GM18520 (cell line): Measurements from ENCODE around the gene ENGASE.

Experiments
- ATAC-seq: cut with Tn5 transposase; IDR thresholded peaks from one replicate; pipeline ENCODE4 v1.9.1; 2021; ENCODE audit not compliant: unreplicated experiment

Gene ENGASE

DNA sequence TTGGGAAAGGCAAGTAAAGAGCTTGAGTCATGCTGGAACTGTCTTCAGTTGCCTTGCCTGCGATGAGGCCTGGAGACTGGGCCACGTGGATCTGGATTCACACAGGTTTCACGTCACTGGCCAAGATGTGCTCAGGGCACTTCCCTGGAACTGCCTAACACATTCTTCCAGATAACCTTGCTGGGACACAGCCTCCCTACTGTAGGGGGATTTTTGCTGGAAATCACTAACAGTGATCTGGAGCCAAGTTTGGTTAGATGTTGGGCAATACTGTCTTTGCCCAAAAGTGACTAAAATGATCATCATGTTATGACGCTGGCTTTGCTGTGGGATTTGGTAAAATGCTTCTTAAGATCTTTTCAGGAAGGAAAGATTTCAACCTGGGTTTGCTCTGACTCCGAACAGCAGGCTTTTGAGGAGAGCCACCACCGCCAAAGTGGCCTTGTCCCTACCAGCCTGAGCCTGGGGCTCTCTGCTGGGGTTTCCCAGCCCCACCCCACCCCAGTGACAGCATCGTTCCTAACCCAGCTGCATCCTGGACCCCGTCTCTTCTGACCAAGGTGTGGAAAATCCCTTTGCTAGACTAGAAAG is 36.0 kb upstream of the ENGASE start:
- no peak for ATAC-seq

GRCh38 chr17:79039171-79039570 is 35.5 kb upstream of the ENGASE start:
- ATAC-seq = no peak

- ATAC-seq = no peak
Observed at GRCh38 chr17:79039886-79040285, 34.7 kb upstream of the ENGASE start.

DNA sequence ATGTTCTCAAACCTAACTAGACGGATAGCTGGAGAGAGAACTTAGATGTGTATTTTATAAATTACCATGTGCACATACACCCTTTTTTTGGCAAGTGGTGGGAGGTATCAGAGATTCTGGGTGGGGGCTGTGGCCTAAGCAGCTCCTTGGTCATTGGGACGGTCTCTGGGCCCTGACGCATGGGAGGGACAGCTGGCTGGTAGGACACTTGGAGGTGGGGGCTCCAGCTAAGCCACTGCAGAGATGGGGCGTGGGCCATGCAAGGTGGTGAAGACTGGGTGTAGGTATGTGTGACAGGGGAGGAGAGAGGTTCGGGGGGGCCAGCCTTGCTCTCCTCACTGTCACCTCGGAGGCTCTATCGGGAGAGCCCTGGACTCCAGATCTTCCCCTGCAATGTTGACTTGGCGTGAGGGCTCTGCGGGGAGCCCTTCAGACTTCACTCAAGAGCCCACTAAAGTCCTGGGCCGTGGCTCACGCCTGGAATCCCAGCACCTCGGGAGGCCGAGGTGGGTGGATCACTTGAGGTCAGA is 33.5 kb upstream of the ENGASE start:
- no peak for ATAC-seq

DNA sequence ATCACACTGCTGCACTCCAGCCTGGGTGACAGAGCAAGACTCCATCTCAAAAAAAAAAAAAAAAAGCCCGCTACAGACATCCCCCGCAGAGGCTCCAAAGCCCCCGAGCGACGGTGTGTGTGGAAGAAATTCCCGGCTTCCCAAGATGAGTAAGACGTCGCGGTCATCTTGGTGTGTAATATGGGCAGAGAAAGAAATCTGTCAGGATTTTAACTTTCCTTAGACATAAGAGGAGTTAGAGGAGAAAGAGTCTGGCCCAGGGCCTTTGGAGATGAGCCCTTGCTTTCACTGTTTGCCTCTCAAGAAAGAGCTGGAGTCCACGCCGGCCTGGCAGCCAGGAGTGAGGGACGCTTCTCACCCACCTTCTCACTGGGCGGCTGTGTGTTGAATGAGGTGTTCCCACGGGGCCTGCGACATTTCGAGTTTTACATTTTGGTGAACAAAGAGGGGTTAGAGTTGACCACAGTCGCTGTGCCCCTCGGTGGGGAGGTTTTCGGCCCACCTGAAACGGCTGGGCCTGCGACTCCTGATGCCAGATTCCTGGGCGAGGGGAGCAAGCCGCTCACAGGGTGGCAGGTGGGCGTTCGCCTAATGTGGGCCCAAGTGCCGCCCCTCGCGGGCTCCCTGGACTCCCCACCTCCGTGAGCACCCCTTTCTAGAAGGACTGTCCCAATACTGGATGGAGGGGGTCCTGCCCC is 32.8 kb upstream of the ENGASE start:
- no peak for ATAC-seq

DNA sequence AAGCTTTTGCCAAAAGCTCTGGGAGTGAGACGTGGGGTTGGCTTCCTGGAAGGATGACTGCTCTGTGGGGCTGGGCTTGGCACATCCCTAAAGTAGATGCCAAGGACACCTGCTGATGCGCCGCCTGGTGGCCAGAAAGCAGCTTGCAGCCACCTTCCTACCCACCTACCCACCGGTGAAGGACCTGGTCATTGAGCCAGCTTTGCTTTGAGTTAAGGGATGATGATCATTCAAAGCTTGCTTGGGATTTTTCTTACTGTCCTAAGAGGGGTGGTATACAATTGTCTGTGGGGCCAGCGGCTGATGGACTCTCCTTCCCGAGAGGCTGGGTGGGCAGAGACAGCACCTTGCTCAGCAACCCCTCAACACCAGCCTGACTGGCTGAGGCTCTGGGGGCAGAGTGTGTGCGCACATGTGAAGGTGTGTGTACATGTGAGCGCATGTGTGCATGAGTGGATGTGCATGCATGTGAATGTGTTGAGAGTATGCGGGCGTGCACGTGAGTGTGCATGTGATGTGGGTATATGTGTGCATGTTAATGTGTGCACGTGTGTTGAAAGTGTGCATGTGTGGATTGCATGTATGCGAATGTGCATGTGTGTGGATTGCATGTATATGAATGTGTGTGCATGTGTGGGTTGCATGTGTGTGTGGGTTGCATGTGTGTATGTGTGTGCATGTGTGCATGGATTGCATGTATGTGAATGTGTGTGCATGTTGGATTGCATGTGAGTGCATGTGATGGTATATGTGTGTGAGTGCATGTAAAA is 32.0 kb upstream of the ENGASE start:
- ATAC-seq = no peak

DNA sequence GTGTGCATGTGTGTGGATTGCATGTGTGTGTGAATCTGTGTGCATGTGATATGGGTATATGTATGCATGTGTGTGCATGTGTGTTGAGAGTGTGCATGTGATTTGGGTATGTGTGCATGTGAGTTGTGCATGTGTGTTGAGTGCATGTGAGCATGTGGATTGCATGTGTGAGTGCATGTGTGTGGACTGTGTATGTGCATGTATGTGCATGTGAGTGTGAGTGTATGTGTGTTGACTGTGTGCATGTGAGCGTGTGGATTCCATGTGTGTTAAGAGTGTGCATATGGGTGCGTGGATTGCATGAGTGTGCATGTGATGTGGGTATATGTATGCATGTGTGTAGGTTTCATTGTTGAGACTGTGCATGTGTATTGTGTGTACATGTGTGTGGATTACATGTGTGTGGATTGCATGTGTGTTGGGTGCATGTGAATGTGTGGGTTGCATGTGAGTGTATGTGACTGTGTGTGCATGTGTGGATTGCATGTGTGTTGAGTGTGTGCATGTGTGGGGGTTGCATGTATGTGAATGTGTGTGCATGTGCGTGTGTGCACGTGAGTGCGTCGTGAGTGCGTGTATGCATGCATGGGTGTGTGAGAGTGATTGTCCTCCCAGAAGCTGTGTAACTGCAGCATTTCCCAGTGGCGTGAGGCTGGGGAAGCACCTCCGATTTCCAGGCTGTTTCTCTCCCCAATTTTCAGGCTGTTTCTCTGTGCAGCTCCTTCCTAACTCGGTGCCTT is 31.3 kb upstream of the ENGASE start:
- ATAC-seq = no peak

GRCh38 chr17:79043931-79044320 is 30.7 kb upstream of the ENGASE start:
- no peak for ATAC-seq

DNA sequence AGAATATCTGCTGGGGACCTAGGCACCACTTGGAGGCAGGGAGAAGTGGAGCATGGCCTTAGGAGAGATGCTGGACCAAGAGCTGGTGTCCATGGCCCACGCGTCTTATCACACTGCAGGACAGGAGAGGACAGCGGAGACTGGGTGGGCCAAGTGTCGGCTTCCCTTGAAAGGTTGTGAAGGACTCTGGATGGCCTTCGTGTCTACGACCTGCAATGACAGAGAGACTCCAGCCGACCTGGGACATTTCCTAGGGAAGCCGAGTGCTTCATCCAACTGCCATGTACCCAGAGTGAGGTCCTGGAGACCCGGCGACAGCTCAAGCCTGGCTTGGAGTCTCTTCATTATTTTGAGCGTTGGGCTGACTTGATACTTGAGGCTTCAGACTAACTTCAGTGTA is 30.2 kb upstream of the ENGASE start:
- ATAC-seq = no peak

- ATAC-seq = no peak
Observed at GRCh38 chr17:79045001-79045729, 29.5 kb upstream of the ENGASE start.

DNA sequence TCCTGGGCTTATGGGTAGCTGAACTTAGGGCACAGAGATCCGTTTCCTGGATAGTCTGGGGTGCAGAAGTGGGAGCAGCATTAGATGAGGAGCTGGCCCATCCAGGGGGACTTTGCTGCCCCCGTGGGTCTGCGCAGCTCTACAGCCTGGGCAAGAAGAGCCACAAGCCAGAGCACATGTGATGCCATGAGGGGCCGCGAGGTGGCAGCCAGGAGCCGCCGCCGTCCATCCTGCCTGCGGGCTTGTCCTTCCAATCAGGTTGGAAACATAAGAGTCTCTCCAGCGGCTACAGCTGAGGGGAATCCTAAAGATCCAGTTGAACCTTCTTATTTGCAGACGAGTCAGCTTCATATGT is 28.8 kb upstream of the ENGASE start:
- ATAC-seq = no peak

DNA sequence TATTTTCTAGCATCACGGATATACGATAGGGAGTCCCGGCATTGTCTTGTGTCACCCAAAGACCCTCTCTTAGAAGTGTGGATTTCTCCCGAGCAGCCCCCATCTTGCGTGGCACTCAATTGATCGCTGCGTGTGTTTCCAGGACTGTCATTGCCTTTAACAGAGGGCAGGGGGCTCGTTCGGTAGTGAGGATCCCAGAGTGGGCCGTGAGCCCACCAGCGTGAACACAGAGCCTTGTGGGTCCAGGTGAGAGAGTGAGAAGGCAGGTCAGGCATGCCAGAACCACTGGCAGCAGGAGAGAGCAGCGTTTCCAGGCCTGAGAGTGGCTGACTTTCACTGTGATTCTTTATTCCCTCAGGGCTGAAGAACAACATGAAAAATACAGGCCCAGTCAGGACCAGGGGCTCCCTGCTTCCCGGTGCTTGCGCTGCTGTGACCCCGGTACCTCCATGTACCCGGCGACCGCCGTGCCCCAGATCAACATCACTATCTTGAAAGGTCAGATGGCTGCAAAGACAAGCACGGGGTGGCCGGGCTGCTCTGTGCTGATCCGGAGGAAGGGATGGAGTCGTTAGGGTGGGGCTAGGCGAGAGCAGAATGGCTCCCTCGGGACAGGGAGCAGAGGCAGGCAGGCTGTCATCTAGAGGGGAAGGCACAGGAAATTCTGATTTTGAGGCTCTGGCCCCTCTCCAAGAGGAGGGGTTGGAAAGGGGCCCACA is 28.3 kb upstream of the ENGASE start:
- no peak for ATAC-seq

GRCh38 chr17:79046916-79047280 is 27.7 kb upstream of the ENGASE start:
- no peak for ATAC-seq

- ATAC-seq = no peak
Observed at GRCh38 chr17:79047291-79047920, 27.2 kb upstream of the ENGASE start.

DNA sequence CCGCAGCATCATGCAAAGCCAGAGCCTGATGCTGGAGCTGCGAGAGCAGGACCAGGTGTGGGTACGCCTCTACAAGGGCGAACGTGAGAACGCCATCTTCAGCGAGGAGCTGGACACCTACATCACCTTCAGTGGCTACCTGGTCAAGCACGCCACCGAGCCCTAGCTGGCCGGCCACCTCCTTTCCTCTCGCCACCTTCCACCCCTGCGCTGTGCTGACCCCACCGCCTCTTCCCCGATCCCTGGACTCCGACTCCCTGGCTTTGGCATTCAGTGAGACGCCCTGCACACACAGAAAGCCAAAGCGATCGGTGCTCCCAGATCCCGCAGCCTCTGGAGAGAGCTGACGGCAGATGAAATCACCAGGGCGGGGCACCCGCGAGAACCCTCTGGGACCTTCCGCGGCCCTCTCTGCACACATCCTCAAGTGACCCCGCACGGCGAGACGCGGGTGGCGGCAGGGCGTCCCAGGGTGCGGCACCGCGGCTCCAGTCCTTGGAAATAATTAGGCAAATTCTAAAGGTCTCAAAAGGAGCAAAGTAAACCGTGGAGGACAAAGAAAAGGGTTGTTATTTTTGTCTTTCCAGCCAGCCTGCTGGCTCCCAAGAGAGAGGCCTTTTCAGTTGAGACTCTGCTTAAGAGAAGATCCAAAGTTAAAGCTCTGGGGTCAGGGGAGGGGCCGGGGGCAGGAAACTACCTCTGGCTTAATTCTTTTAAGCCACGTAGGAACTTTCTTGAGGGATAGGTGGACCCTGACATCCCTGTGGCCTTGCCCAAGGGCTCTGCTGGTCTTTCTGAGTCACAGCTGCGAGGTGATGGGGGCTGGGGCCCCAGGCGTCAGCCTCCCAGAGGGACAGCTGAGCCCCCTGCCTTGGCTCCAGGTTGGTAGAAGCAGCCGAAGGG is 26.4 kb upstream of the ENGASE start:
- ATAC-seq = no peak

DNA sequence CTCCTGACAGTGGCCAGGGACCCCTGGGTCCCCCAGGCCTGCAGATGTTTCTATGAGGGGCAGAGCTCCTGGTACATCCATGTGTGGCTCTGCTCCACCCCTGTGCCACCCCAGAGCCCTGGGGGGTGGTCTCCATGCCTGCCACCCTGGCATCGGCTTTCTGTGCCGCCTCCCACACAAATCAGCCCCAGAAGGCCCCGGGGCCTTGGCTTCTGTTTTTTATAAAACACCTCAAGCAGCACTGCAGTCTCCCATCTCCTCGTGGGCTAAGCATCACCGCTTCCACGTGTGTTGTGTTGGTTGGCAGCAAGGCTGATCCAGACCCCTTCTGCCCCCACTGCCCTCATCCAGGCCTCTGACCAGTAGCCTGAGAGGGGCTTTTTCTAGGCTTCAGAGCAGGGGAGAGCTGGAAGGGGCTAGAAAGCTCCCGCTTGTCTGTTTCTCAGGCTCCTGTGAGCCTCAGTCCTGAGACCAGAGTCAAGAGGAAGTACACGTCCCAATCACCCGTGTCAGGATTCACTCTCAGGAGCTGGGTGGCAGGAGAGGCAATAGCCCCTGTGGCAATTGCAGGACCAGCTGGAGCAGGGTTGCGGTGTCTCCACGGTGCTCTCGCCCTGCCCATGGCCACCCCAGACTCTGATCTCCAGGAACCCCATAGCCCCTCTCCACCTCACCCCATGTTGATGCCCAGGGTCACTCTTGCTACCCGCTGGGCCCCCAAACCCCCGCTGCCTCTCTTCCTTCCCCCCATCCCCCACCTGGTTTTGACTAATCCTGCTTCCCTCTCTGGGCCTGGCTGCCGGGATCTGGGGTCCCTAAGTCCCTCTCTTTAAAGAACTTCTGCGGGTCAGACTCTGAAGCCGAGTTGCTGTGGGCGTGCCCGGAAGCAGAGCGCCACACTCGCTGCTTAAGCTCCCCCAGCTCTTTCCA is 25.5 kb upstream of the ENGASE start:
- ATAC-seq = no peak

DNA sequence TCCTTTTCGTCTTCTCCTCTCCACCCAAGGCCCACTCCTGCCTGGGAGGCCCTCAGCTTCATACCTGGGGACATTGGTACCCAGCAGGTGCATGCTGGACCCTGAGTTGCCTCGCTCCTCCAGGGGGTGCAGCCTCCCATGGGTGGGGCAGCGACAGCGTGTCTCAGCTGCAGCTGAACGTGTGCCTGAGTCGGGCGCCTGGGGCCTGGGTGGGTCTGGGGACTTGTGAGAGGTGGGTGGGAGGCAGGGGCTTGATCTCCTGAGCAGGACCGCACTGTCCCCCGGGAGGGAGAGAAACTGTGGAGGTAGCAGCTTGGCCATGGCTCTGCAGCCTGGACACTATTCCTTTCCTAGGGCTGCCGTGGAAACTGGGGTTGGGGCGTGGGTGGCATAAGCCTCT is 24.8 kb upstream of the ENGASE start:
- ATAC-seq = no peak

- ATAC-seq = no peak
Observed at GRCh38 chr17:79050551-79050950, 24.1 kb upstream of the ENGASE start.
